CD1c-positive myeloid dendritic cell (primary cell): ENCODE data around the gene HBEGF.
"Not testable (repeated sequence)": the region's sequence is repeated elsewhere in the genome, so short reads cannot be mapped to it uniquely, and the experiment has no call there.

Experiments used
- DNase-seq: peaks from one replicate; pipeline ENCODE4 v3.0.0-alpha.2; 2016; ENCODE audit errors: extremely low spot score

HBEGF gene

GRCh38 chr5:140360681-140361479, 14.5 kb upstream of the HBEGF start:
- DNase-seq: no peak

GRCh38 chr5:140360101-140360500, 13.7 kb upstream of the HBEGF start, which contains the start of gene SLC4A9:
Gene SLC4A9 (plus strand): TSS chr5:140360194. CDS start chr5:140360237, 43 bp downstream.
- no peak for DNase-seq

- DNase-seq: peak; percentile 12
Observed at GRCh38 chr5:140358738-140359310, 12.4 kb upstream of the HBEGF start.

GRCh38 chr5:140357726-140358093, 11.3 kb upstream of the HBEGF start:
- DNase-seq: peak; percentile 84

- peak; percentile 62 for DNase-seq
Observed at GRCh38 chr5:140356853-140357725, 10.7 kb upstream of the HBEGF start.

GRCh38 chr5:140355546-140355945, 9.1 kb upstream of the HBEGF start:
- DNase-seq: peak; percentile 17

GRCh38 chr5:140351609-140352334, 5.4 kb upstream of the HBEGF start:
- peak; percentile 88 for DNase-seq

GRCh38 chr5:140349244-140349643, 2.8 kb upstream of the HBEGF start:
- no peak for DNase-seq

GRCh38 chr5:140348104-140348503, 1.7 kb upstream of the HBEGF start:
- no peak for DNase-seq

GRCh38 chr5:140347360-140347759, 957 bp upstream of the HBEGF start:
- no peak for DNase-seq

- no peak for DNase-seq
Observed at GRCh38 chr5:140345919-140346347, 470 bp downstream of the HBEGF start.

GRCh38 chr5:140344683-140345423, 1.6 kb downstream of the HBEGF start:
- DNase-seq: peak; percentile 42

- DNase-seq: not testable (repeated sequence)
Observed at GRCh38 chr5:140343849-140344248, 2.6 kb downstream of the HBEGF start.

GRCh38 chr5:140342896-140343295, 3.5 kb downstream of the HBEGF start:
- DNase-seq: peak; percentile 51

GRCh38 chr5:140342287-140342686, 4.1 kb downstream of the HBEGF start:
- DNase-seq: peak; percentile 71

GRCh38 chr5:140341591-140341990, 4.8 kb downstream of the HBEGF start:
- no peak for DNase-seq

- peak; percentile 42 for DNase-seq
Observed at GRCh38 chr5:140340605-140341121, 5.7 kb downstream of the HBEGF start.

- DNase-seq: no peak
Observed at GRCh38 chr5:140339636-140340035, 6.8 kb downstream of the HBEGF start.

- DNase-seq: no peak
Observed at GRCh38 chr5:140338908-140339307, 7.5 kb downstream of the HBEGF start.

GRCh38 chr5:140338336-140338735, 8.1 kb downstream of the HBEGF start:
- no peak for DNase-seq

GRCh38 chr5:140337880-140338279, 8.5 kb downstream of the HBEGF start:
- no peak for DNase-seq
